Chondrocyte (in vitro differentiated cells): ENCODE data around the gene CCDC69. TPM values are rescaled to one million over a fixed set of nuclear protein-coding genes. Genes with fewer than 3 reads are reported as not detected.

Source experiments
- DNase-seq: peaks from one replicate; pipeline ENCODE4 v3.0.0; 2021; ENCODE audit warnings: mixed read lengths, low spot score
- H3K27ac Mint-ChIP-seq: one replicate; pipeline ENCODE4 v1.8.0; 2021; ENCODE audit warnings: mild to moderate bottlenecking, moderate library complexity, mixed read lengths; ENCODE audit not compliant: unreplicated experiment
- H3K27me3 Mint-ChIP-seq: 2 replicates; pipeline ENCODE4 v1.8.0; 2021; ENCODE audit warnings: low read depth, mixed read lengths
- H3K36me3 Mint-ChIP-seq: 2 replicates; pipeline ENCODE4 v1.8.0; 2021; ENCODE audit warnings: low read depth, mixed read lengths
- H3K4me1 Mint-ChIP-seq: 2 replicates; pipeline ENCODE4 v1.8.0; 2021; ENCODE audit warnings: low read depth, mild to moderate bottlenecking, mixed read lengths
- H3K4me3 Mint-ChIP-seq: one replicate; pipeline ENCODE4 v1.8.0; 2021; ENCODE audit warnings: mild to moderate bottlenecking, moderate library complexity, mixed read lengths; ENCODE audit not compliant: unreplicated experiment
- H3K9me3 Mint-ChIP-seq: 2 replicates; pipeline ENCODE4 v1.8.0; 2021; ENCODE audit warnings: low read depth, mixed read lengths
- total RNA-seq: library from RNA; stranded (reverse); gene quantifications from 3 replicates; pipeline ENCODE4 v1.2.1, GENCODE V29; 2021
- TF ChIP-seq, protein P1 (sequence below): fragments of 200-600 bp; sonication (generic); IDR thresholded peaks from 2 replicates; pipeline ENCODE4 v1.5.0; 2021; ENCODE audit warnings: antibody characterized with exemption, mild to moderate bottlenecking, moderate library complexity

The CCDC69 gene
- total RNA-seq, 1 donor from 2014 or later = 1.3 TPM

DNA sequence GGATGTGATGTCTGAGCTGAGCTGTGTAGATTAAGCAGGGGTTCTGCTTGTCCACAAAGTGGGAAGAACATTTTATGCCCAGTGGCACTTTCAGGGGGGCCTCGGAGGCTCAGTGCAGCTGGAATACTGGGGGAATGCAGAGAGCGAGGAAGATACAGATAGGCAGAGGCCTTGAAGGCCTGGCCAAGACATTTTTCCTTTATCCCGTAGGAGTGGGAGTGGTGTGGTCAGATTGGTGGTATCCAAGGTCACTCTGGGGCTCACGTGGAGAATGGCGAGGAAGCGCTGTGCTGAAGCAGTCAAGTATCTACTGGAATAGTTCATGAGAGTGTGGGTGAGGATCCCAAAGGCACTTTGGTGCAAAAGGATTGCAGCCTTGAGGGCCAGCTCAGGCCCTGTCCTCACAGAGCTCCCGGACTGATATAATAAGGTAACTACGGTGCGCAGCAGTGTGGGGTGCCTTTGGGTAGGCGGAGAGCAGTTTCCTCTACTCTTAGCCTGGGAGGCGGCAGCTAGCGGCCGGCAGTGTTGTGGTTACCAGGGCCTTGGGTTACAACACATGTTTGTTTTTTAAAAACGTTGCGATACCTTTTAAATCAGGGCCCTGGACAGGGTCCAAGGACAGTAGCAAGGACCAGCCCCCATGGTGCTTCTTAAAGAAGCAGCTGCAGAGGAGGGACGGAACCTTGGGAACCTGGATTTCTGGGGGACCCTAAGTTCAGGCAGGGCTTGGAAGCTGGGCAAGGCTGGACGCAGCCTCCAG is 10.8 kb upstream of the CCDC69 start:
- Mint-ChIP-seq H3K27me3 (peaks cover 21% of the 10 kb centered on the region), H3K27ac (no peak overlapping the region), H3K4me3 (no peak overlapping the region), H3K9me3 (no peaks in the 10 kb centered on the region), H3K36me3 (no peaks in the 10 kb centered on the region), H3K4me1 (peaks cover 11% of the 10 kb centered on the region)
- TF ChIP-seq, protein P1, sequence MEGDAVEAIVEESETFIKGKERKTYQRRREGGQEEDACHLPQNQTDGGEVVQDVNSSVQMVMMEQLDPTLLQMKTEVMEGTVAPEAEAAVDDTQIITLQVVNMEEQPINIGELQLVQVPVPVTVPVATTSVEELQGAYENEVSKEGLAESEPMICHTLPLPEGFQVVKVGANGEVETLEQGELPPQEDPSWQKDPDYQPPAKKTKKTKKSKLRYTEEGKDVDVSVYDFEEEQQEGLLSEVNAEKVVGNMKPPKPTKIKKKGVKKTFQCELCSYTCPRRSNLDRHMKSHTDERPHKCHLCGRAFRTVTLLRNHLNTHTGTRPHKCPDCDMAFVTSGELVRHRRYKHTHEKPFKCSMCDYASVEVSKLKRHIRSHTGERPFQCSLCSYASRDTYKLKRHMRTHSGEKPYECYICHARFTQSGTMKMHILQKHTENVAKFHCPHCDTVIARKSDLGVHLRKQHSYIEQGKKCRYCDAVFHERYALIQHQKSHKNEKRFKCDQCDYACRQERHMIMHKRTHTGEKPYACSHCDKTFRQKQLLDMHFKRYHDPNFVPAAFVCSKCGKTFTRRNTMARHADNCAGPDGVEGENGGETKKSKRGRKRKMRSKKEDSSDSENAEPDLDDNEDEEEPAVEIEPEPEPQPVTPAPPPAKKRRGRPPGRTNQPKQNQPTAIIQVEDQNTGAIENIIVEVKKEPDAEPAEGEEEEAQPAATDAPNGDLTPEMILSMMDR = no peak
- DNase-seq = no peak

GRCh38 chr5:151233616-151234085 is 9.8 kb upstream of the CCDC69 start:
- DNase-seq = no peak
- Mint-ChIP-seq H3K27me3 (peaks cover 24% of the 10 kb centered on the region), H3K36me3 (no peaks in the 10 kb centered on the region), H3K9me3 (no peaks in the 10 kb centered on the region), H3K4me1 (peaks cover 6% of the 10 kb centered on the region), H3K4me3 (no peak overlapping the region), H3K27ac (no peak overlapping the region)
- TF ChIP-seq, protein P1 = no peak

- TF ChIP-seq, protein P1 = no peak
- H3K36me3 Mint-ChIP-seq = no peaks in the 10 kb centered on the region
- no peak overlapping the region for H3K27ac Mint-ChIP-seq
- H3K27me3 Mint-ChIP-seq = peaks cover 19% of the 10 kb centered on the region
- H3K4me3 Mint-ChIP-seq = no peak overlapping the region
- no peaks in the 10 kb centered on the region for H3K9me3 Mint-ChIP-seq
- no peaks in the 10 kb centered on the region for H3K4me1 Mint-ChIP-seq
- no peak for DNase-seq
Measured at GRCh38 chr5:151231359-151231758, 7.5 kb upstream of the CCDC69 start.

DNA sequence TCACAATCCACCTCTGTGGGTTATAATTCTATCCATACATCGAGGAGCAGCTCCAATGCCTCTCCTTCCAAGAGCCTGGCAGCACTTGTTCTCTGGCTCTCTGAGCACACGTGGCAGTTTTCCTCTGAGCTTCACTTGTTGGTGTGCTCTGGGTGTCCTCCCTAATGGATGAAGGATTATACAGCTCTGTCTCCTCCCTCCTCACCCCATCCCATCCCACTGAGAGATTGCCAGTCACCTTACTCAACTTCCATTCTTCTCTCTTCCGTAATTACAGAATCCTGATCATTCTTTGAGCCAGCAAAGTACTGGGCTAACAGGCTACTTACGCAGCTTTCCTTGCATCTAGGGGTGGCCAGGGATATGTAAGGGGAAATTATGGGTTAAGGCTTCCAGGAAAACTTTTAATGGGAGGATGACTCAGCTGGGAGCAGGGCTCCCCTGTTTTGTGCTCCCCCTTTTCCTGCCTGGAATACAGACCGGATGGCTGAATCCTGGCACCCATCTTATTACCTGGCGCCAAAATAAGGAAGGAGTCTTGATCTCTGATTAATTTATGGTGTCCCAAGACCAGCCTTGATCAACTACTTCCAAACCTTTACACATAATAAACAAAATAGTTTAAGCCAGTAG is 6.3 kb upstream of the CCDC69 start:
- TF ChIP-seq, protein P1 = no peak
- no peaks in the 10 kb centered on the region for H3K4me1 Mint-ChIP-seq

GRCh38 chr5:151228986-151229385 is 5.1 kb upstream of the CCDC69 start:
- no peak overlapping the region for H3K4me3 Mint-ChIP-seq
- peaks cover 4% of the 10 kb centered on the region for H3K4me1 Mint-ChIP-seq
- H3K9me3 Mint-ChIP-seq = no peaks in the 10 kb centered on the region
- peaks cover 16% of the 10 kb centered on the region for H3K27me3 Mint-ChIP-seq
- TF ChIP-seq, protein P1 = no peak
- DNase-seq = no peak
- H3K27ac Mint-ChIP-seq = no peak overlapping the region
- no peaks in the 10 kb centered on the region for H3K36me3 Mint-ChIP-seq

More for the DNA sequence above, 6.3 kb upstream of the CCDC69 start:
- Mint-ChIP-seq H3K9me3 (no peaks in the 10 kb centered on the region), H3K4me3 (no peak overlapping the region), H3K36me3 (no peaks in the 10 kb centered on the region), H3K27me3 (peaks cover 19% of the 10 kb centered on the region), H3K27ac (no peak overlapping the region)
- no peak for DNase-seq
